HEK293T (cell line): ENCODE results near the gene NDUFS6.
A peak's percentile ranks its signal among the peaks of the same experiment; 100 is the strongest.

Experiments used
- CTCF ChIA-PET: fragments of 350-600 bp; formaldehyde crosslinking; extraction: SDS; loops from one replicate; lab custom pipeline; 2021; ENCODE audit warnings: antibody characterized with exemption, inconsistent platforms; lab: Yijun Ruan, JAX
- POLR2A ChIA-PET: fragments of 350-600 bp; formaldehyde crosslinking; extraction: SDS; loops from one replicate; lab custom pipeline; 2020; ENCODE audit warnings: antibody characterized with exemption, inconsistent platforms; lab: Yijun Ruan, JAX
- DNase-seq: peaks from one replicate; pipeline ENCODE4 v3.0.0; 2012; ENCODE audit warnings: mixed read lengths; ENCODE audit errors: extremely low spot score
- ARNT ChIP-seq: fragments of 450-650 bp; IDR thresholded peaks from 2 replicates; pipeline ENCODE4 v1.6.1; 2017; ENCODE audit warnings: mild to moderate bottlenecking
- BHLHE40 ChIP-seq: fragments of 450-650 bp; IDR thresholded peaks from 2 replicates; pipeline ENCODE4 v1.6.1; 2016; ENCODE audit warnings: mild to moderate bottlenecking, moderate library complexity, borderline replicate concordance
- CTBP1 ChIP-seq: fragments of 450-650 bp; IDR thresholded peaks from 2 replicates; pipeline ENCODE4 v1.6.1; 2016; ENCODE audit warnings: borderline replicate concordance
- ELF4 ChIP-seq: fragments of 450-650 bp; IDR thresholded peaks from 2 replicates; pipeline ENCODE4 v1.6.1; 2017; ENCODE audit warnings: antibody characterized with exemption
- FOXA1 ChIP-seq: fragments of 450-650 bp; IDR thresholded peaks from 2 replicates; pipeline ENCODE4 v1.6.1; 2016; ENCODE audit warnings: mild to moderate bottlenecking
- FOXK2 ChIP-seq: fragments of 450-650 bp; IDR thresholded peaks from 2 replicates; pipeline ENCODE4 v1.6.1; 2016; ENCODE audit warnings: mild to moderate bottlenecking
- FOXM1 ChIP-seq: fragments of 450-650 bp; IDR thresholded peaks from 2 replicates; pipeline ENCODE4 v1.6.1; 2017; ENCODE audit warnings: mild to moderate bottlenecking, borderline replicate concordance
- HDGF ChIP-seq: fragments of 450-650 bp; IDR thresholded peaks from 2 replicates; pipeline ENCODE4 v1.6.1; 2017; ENCODE audit warnings: antibody characterized with exemption, borderline replicate concordance
- L3MBTL2 ChIP-seq: fragments of 450-650 bp; conservative IDR thresholded peaks from 2 replicates; pipeline ENCODE4 v1.6.1; 2016; ENCODE audit warnings: mild to moderate bottlenecking
- LEF1 ChIP-seq: fragments of 450-650 bp; IDR thresholded peaks from 2 replicates; pipeline ENCODE4 v1.6.1; 2017; ENCODE audit warnings: mild to moderate bottlenecking, borderline replicate concordance
- NFRKB ChIP-seq: fragments of 450-650 bp; IDR thresholded peaks from 2 replicates; pipeline ENCODE4 v1.6.1; 2016; ENCODE audit warnings: mild to moderate bottlenecking, moderate library complexity
- PKNOX1 ChIP-seq: fragments of 450-650 bp; IDR thresholded peaks from 2 replicates; pipeline ENCODE4 v1.6.1; 2016
- SP1 ChIP-seq: fragments of 450-650 bp; IDR thresholded peaks from 2 replicates; pipeline ENCODE4 v1.6.1; 2017
- SUZ12 ChIP-seq: fragments of 450-650 bp; IDR thresholded peaks from 2 replicates; pipeline ENCODE4 v1.6.1; 2016; ENCODE audit warnings: mild to moderate bottlenecking
- TARDBP ChIP-seq: fragments of 450-650 bp; IDR thresholded peaks from 2 replicates; pipeline ENCODE4 v1.6.1; 2016
- ZNF384 ChIP-seq: fragments of 450-650 bp; IDR thresholded peaks from 2 replicates; pipeline ENCODE4 v1.6.1; 2016

NDUFS6 gene

GRCh38 chr5:1800472-1801221 is 560 bp upstream of the NDUFS6 start:
- CTCF ChIA-PET: no interaction called here
- POLR2A ChIA-PET: interaction anchor here (0.6 to 1.9 kb wide), 20 partner anchors 8 to 277 kb away, joined by 3 to 8 read pairs (median 3); partner anchors contain the start of gene LPCAT1
- DNase-seq: peak; percentile 43
- TF ChIP-seq PKNOX1 (peak; percentile 57; the same call in 1 of the 2 replicates), BHLHE40 (no peak)

- POLR2A ChIA-PET: interaction anchor here (0.6 to 1.4 kb wide), 3 partner anchors 20 to 60 kb away, joined by 3 to 4 read pairs (median 3); no protein-coding TSS in a partner anchor
- TF ChIP-seq SP1 (no peak), ZNF384 (no peak), ELF4 (no peak), TARDBP (no peak), FOXA1 (no peak), HDGF (no peak), PKNOX1 (no peak), BHLHE40 (no peak), FOXK2 (no peak), FOXM1 (no peak), ARNT (no peak)
- CTCF ChIA-PET: no interaction called here
- peak; percentile 29 for DNase-seq
Measured at GRCh38 chr5:1801967-1802295, 724 bp downstream of the NDUFS6 start.

GRCh38 chr5:1803192-1803591 is 2.0 kb downstream of the NDUFS6 start:
- DNase-seq: no peak
- ChIA-PET POLR2A (interaction anchor here (0.9 kb wide), 1 partner anchor 20 kb away, joined by 3 read pairs; no protein-coding TSS in a partner anchor), CTCF (no interaction called here)
- TF ChIP-seq FOXA1 (no peak), CTBP1 (no peak), SUZ12 (no peak), ARNT (no peak), ZNF384 (no peak), FOXM1 (no peak), L3MBTL2 (no peak), LEF1 (no peak), BHLHE40 (no peak), PKNOX1 (no peak), FOXK2 (no peak), SP1 (no peak), HDGF (no peak), TARDBP (no peak)

- no peak for TF ChIP-seq ZNF384
- TF ChIP-seq ARNT: no peak
- no peak for TF ChIP-seq FOXM1
- no peak for TF ChIP-seq LEF1
- TF ChIP-seq CTBP1: no peak
- no peak for TF ChIP-seq SUZ12
- no peak for TF ChIP-seq FOXA1
- no peak for TF ChIP-seq TARDBP
- no peak for TF ChIP-seq NFRKB
- TF ChIP-seq L3MBTL2: no peak
- TF ChIP-seq PKNOX1: no peak
- TF ChIP-seq ELF4: no peak
- no peak for TF ChIP-seq HDGF
- no peak for TF ChIP-seq BHLHE40
- TF ChIP-seq FOXK2: no peak
- no peak for TF ChIP-seq SP1
- POLR2A ChIA-PET: no interaction called here
- CTCF ChIA-PET: no interaction called here
- DNase-seq: no peak
Measured at GRCh38 chr5:1804001-1804690, 2.9 kb downstream of the NDUFS6 start.

GRCh38 chr5:1805326-1805725 is 4.1 kb downstream of the NDUFS6 start:
- DNase-seq: no peak
- POLR2A ChIA-PET: interaction anchor here (0.6 kb wide), 1 partner anchor 42 kb away, joined by 3 read pairs; no protein-coding TSS in a partner anchor
- TF ChIP-seq ELF4 (no peak), SUZ12 (no peak), TARDBP (no peak), BHLHE40 (no peak), L3MBTL2 (no peak), LEF1 (no peak), FOXA1 (no peak), ARNT (no peak), NFRKB (no peak), PKNOX1 (no peak), SP1 (no peak), CTBP1 (no peak), FOXK2 (no peak), FOXM1 (no peak), ZNF384 (no peak), HDGF (no peak)
- CTCF ChIA-PET: no interaction called here
